H9 (cell line): ENCODE measurements around the gene MED22. TPM values are rescaled to one million over a fixed set of nuclear protein-coding genes. Genes with fewer than 3 reads are reported as not detected.

Experiments used
- DNase-seq: peaks from one replicate; pipeline ENCODE4 v3.0.0-alpha.2; 2017
- H2AFZ ChIP-seq: one replicate; pipeline ENCODE4 v1.6.1; 2013; ENCODE audit warnings: mild to moderate bottlenecking, low read length, control low read depth, moderate library complexity
- H2AK5ac ChIP-seq: 2 replicates; pipeline ENCODE4 v1.6.1; 2013; ENCODE audit warnings: low read length, control low read depth, mixed read lengths; ENCODE audit not compliant: insufficient read length
- H2BK120ac ChIP-seq: one replicate; pipeline ENCODE4 v1.6.1; 2013; ENCODE audit warnings: low read depth, mild to moderate bottlenecking, low read length, control low read depth, inconsistent platforms; ENCODE audit not compliant: poor library complexity, severe bottlenecking
- H2BK12ac ChIP-seq: 2 replicates; pipeline ENCODE4 v1.6.1; 2013; ENCODE audit warnings: low read length, control low read depth, mixed read lengths, low read depth; ENCODE audit not compliant: insufficient read length
- H2BK15ac ChIP-seq: 2 replicates; pipeline ENCODE4 v1.6.1; 2013; ENCODE audit warnings: low read depth, low read length, control low read depth
- H2BK20ac ChIP-seq: one replicate; pipeline ENCODE4 v1.6.1; 2013; ENCODE audit warnings: low read depth, mild to moderate bottlenecking, low read length, control low read depth, inconsistent platforms; ENCODE audit not compliant: poor library complexity, severe bottlenecking
- H2BK5ac ChIP-seq: 2 replicates; pipeline ENCODE4 v1.6.1; 2013; ENCODE audit warnings: low read length, control low read depth, mixed read lengths; ENCODE audit not compliant: insufficient read length
- H3K14ac ChIP-seq: 2 replicates; pipeline ENCODE4 v1.6.1; 2013; ENCODE audit warnings: low read length, control low read depth; ENCODE audit not compliant: insufficient read depth
- H3K18ac ChIP-seq: 2 replicates; pipeline ENCODE4 v1.6.1; 2013; ENCODE audit warnings: low read depth, mild to moderate bottlenecking, mixed read lengths, low read length, control low read depth; ENCODE audit not compliant: insufficient read length
- H3K23ac ChIP-seq: 2 replicates; pipeline ENCODE4 v1.6.1; 2013; ENCODE audit warnings: low read length, control low read depth, mixed read lengths, low read depth; ENCODE audit not compliant: insufficient read length
- H3K23me2 ChIP-seq: 2 replicates; pipeline ENCODE4 v1.6.1; 2013; ENCODE audit warnings: low read depth, mild to moderate bottlenecking, mixed read lengths, low read length, control low read depth; ENCODE audit not compliant: insufficient read length, poor library complexity, severe bottlenecking
- H3K27ac ChIP-seq: 2 replicates; pipeline ENCODE4 v1.5.1; 2013; ENCODE audit warnings: low read length, control low read depth, mixed read lengths, low read depth; ENCODE audit not compliant: insufficient read length
- H3K27me3 ChIP-seq: 2 replicates; pipeline ENCODE4 v1.6.1; 2013; ENCODE audit warnings: low read length, control low read depth, inconsistent platforms; ENCODE audit not compliant: insufficient read depth
- H3K4ac ChIP-seq: 2 replicates; pipeline ENCODE4 v1.6.1; 2013; ENCODE audit warnings: low read depth, mild to moderate bottlenecking, control low read depth, inconsistent platforms, low read length, moderate library complexity
- H3K4me1 ChIP-seq: 2 replicates; pipeline ENCODE4 v1.6.1; 2013; ENCODE audit warnings: low read length, control low read depth, inconsistent platforms; ENCODE audit not compliant: insufficient read depth
- H3K4me2 ChIP-seq: 2 replicates; pipeline ENCODE4 v1.6.1; 2013; ENCODE audit warnings: low read length, control low read depth, mixed read lengths; ENCODE audit not compliant: insufficient read length, insufficient read depth
- H3K56ac ChIP-seq: 2 replicates; pipeline ENCODE4 v1.6.1; 2013; ENCODE audit warnings: low read depth, mild to moderate bottlenecking, mixed read lengths, low read length, control low read depth; ENCODE audit not compliant: insufficient read length
- H3K79me1 ChIP-seq: 2 replicates; pipeline ENCODE4 v1.6.1; 2013; ENCODE audit warnings: low read depth, mild to moderate bottlenecking, moderate library complexity, low read length, control low read depth, inconsistent platforms; ENCODE audit not compliant: insufficient read depth, poor library complexity, severe bottlenecking
- H3K79me2 ChIP-seq: 2 replicates; pipeline ENCODE4 v1.6.1; 2013; ENCODE audit warnings: low read length, control low read depth, inconsistent platforms; ENCODE audit not compliant: insufficient read depth
- H3K9ac ChIP-seq: 2 replicates; pipeline ENCODE4 v1.6.1; 2013; ENCODE audit warnings: low read length, control low read depth, mixed read lengths; ENCODE audit not compliant: insufficient read length; ENCODE audit errors: extremely low read depth
- H3K9me3 ChIP-seq: one replicate; pipeline ENCODE4 v1.6.1; 2013; ENCODE audit warnings: low read depth, low read length, inconsistent platforms; ENCODE audit not compliant: control insufficient read depth
- H3T11ph ChIP-seq: one replicate; pipeline ENCODE4 v1.6.1; 2013; ENCODE audit warnings: mild to moderate bottlenecking, low read length, control low read depth, inconsistent platforms
- H4K20me1 ChIP-seq: one replicate; pipeline ENCODE4 v1.6.1; 2013; ENCODE audit not compliant: control insufficient read depth, insufficient read length, insufficient read depth
- H4K5ac ChIP-seq: 2 replicates; pipeline ENCODE4 v1.6.1; 2013; ENCODE audit warnings: low read depth, mild to moderate bottlenecking, mixed read lengths, low read length, control low read depth; ENCODE audit not compliant: insufficient read length
- H4K8ac ChIP-seq: replicated peaks from 2 replicates; pipeline ENCODE4 v1.6.1; 2013; ENCODE audit warnings: low read length, control low read depth, mixed read lengths, low read depth; ENCODE audit not compliant: insufficient read length
- H4K91ac ChIP-seq: 2 replicates; pipeline ENCODE4 v1.6.1; 2013; ENCODE audit warnings: low read depth, mild to moderate bottlenecking, moderate library complexity, mixed read lengths, low read length, control low read depth; ENCODE audit not compliant: insufficient read length
- H3K27ac Mint-ChIP-seq, 3 experiments: 2 replicates in 2 of 3; 3 replicates in 1 of 3; pipeline ENCODE4 v1.8.0; 2020 to 2021; ENCODE audit warnings: mixed read lengths in 3 of 3, mild to moderate bottlenecking in 1 of 3, moderate library complexity in 1 of 3
- H3K27me3 Mint-ChIP-seq: 2 replicates; pipeline ENCODE4 v1.8.0; 2021; ENCODE audit warnings: low read depth, mild to moderate bottlenecking, moderate library complexity, mixed read lengths
- H3K36me3 Mint-ChIP-seq, 3 experiments: 2 replicates in 2 of 3; 3 replicates in 1 of 3; pipeline ENCODE4 v1.8.0; 2020 to 2021; ENCODE audit warnings: low read depth in 3 of 3, mixed read lengths in 3 of 3; ENCODE audit not compliant: insufficient read depth in 1 of 3
- H3K4me1 Mint-ChIP-seq, 2 experiments: 2 replicates each; pipeline ENCODE4 v1.8.0; 2020; ENCODE audit warnings: mixed read lengths in 2 of 2
- H3K4me3 Mint-ChIP-seq, 2 experiments: 2 replicates in 1 of 2; 3 replicates in 1 of 2; pipeline ENCODE4 v1.8.0; 2020 to 2021; ENCODE audit warnings: mild to moderate bottlenecking in 2 of 2, mixed read lengths in 2 of 2, moderate library complexity in 1 of 2
- H3K9me3 Mint-ChIP-seq, 2 experiments: 2 replicates in 1 of 2; 3 replicates in 1 of 2; pipeline ENCODE4 v1.8.0; 2020; ENCODE audit warnings: mild to moderate bottlenecking in 2 of 2, mixed read lengths in 2 of 2, moderate library complexity in 1 of 2
- CTCF ChIP-seq: fragments of 200-600 bp; sonication (generic); conservative IDR thresholded peaks from 3 replicates; pipeline ENCODE4 v1.8.0; 2021; ENCODE audit warnings: antibody characterized with exemption, mild to moderate bottlenecking
- WGBS: extraction: QIAGEN DNeasy Blood & Tissue Kit; methylation state at CpG from one replicate; pipeline ENCODE4 v1.1.7; 2013; ENCODE audit warnings: missing lambda C conversion rate, low lambda C conversion rate, mixed read lengths; ENCODE audit not compliant: insufficient read length; ENCODE audit errors: extremely low coverage; 5-methylcytosine and 5-hydroxymethylcytosine counted together
- total RNA-seq: library from RNA; stranded (reverse); gene quantifications from 2 replicates; pipeline ENCODE4 v1.2.1, GENCODE V29; 2021

MED22 gene
- total RNA-seq, 1 experiment from 2014 or later, result 60.1 TPM

DNA sequence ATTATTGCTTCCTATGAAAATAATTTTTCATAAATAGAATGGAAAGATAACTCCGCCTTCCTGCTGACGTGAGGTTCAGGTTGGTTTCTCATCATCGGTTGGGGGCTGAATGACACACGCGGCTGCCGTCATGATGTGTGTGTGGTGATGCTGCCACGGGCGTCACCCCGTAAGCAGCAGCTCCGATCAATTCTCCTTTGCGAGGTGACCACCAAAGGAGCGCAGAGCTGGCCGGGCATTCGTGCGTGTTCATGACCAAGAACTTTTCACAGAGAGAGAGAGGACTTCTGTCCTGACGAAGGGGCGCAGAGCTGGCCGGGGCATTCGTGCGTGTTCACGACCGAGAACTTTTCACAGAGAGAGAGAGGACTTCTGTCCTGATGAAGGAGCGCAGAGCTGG, 42.2 kb downstream of the MED22 start:
- Histone ChIP-seq H3K9ac (no peak overlapping the region), H3K79me1 (no peaks in the 10 kb centered on the region), H2AFZ (no peak overlapping the region), H2AK5ac (no peak overlapping the region), H2BK15ac (no peak overlapping the region), H3K79me2 (no peaks in the 10 kb centered on the region), H3K56ac (no peak overlapping the region), H3K27me3 (no peaks in the 10 kb centered on the region), H4K5ac (no peak overlapping the region), H2BK120ac (no peak overlapping the region), H3K4ac (no peak overlapping the region), H3K9me3 (no peaks in the 10 kb centered on the region), H3K23ac (no peak overlapping the region), H3K4me2 (no peak overlapping the region), H3K18ac (no peak overlapping the region), H3T11ph (no peak overlapping the region), H2BK12ac (no peak overlapping the region), H2BK20ac (no peak overlapping the region), H3K14ac (no peak overlapping the region), H2BK5ac (no peak overlapping the region), H3K4me1 (no peaks in the 10 kb centered on the region), H4K91ac (no peak overlapping the region), H3K27ac (no peak overlapping the region), H4K20me1 (no peaks in the 10 kb centered on the region), H4K8ac (no peak overlapping the region), H3K23me2 (no peaks in the 10 kb centered on the region)
- Mint-ChIP-seq H3K27me3 (peaks cover 49% of the 10 kb centered on the region), H3K4me1 (no peaks in the 10 kb centered on the region), H3K9me3 (peaks cover 10 to 12% of the 10 kb centered on the region in 2 experiments), H3K27ac (no peak overlapping the region), H3K4me3 (no peak overlapping the region), H3K36me3 (peaks cover 9 to 10% (median 9%) of the 10 kb centered on the region in 3 experiments; a peak in 6 of 7 replicates)
- no peak for DNase-seq
- no peak for TF ChIP-seq CTCF
- WGBS, result no CpG with 5 or more reads among the region's 23 CpGs
